Uterus (tissue), 2 donors: ENCODE data around the gene GBP7.

Experiments used
- CTCF ChIP-seq, 4 experiments: fragments of 200-600 bp in 2 of 4; fragments of 450-650 bp in 2 of 4; sonication (generic) in 2 of 4; IDR thresholded peaks; one replicate each; pipeline ENCODE4 v1.5.1; 2016 to 2019; ENCODE audit warnings: antibody characterized with exemption in 4 of 4, mild to moderate bottlenecking in 2 of 4, moderate library complexity in 1 of 4
- POLR2A ChIP-seq, 2 donors: fragments of 450-650 bp; IDR thresholded peaks; one replicate each; pipeline ENCODE4 v1.6.1; 2016; ENCODE audit warnings: antibody characterized with exemption in 2 of 2, mild to moderate bottlenecking in 1 of 2, moderate library complexity in 1 of 2

- no peak for TF ChIP-seq CTCF (IDR thresholded peaks at IDR 0.05)
- no peak for TF ChIP-seq POLR2A (IDR thresholded peaks at IDR 0.05)
Measured at GRCh38 chr1:89087241-89087640, 88.6 kb downstream of the GBP7 start.
